HFFc6 (cell line): ENCODE measurements around the gene FAM184B. TPM values are rescaled to one million over a fixed set of nuclear protein-coding genes. Genes with fewer than 3 reads are reported as not detected.

Experiments used
- DNase-seq: peaks from one replicate; pipeline ENCODE4 v3.0.0-alpha.2; 2018
- H3K27ac Mint-ChIP-seq: 2 replicates; pipeline ENCODE4 v1.8.0; 2020; ENCODE audit warnings: mild to moderate bottlenecking, mixed read lengths
- H3K27me3 Mint-ChIP-seq: 2 replicates; pipeline ENCODE4 v1.8.0; 2021; ENCODE audit warnings: mild to moderate bottlenecking, moderate library complexity, mixed read lengths; ENCODE audit not compliant: insufficient read depth
- H3K36me3 Mint-ChIP-seq: 2 replicates; pipeline ENCODE4 v1.8.0; 2021; ENCODE audit warnings: low read depth, mixed read lengths
- H3K4me1 Mint-ChIP-seq: 2 replicates; pipeline ENCODE4 v1.8.0; 2020; ENCODE audit warnings: low read depth, mixed read lengths
- H3K4me3 Mint-ChIP-seq: 2 replicates; pipeline ENCODE4 v1.8.0; 2020; ENCODE audit warnings: mild to moderate bottlenecking, moderate library complexity, mixed read lengths
- H3K9me3 Mint-ChIP-seq: 2 replicates; pipeline ENCODE4 v1.8.0; 2020; ENCODE audit warnings: mild to moderate bottlenecking, mixed read lengths
- total RNA-seq, 6 experiments: library from RNA; stranded (reverse); fragmentation: NEBNext Ultra II Directional; extraction: Animal tissue kit (Norgen Biotek cat#: 25700); gene quantifications; 2 replicates in 1 of 6; 3 replicates in 5 of 6; pipeline ENCODE4 v1.2.3, GENCODE V29; 2021
- TF ChIP-seq, protein P1 (sequence below): fragments of 200-600 bp; sonication (generic); IDR thresholded peaks from 2 replicates; pipeline ENCODE4 v1.5.0; 2021; ENCODE audit warnings: antibody characterized with exemption, mild to moderate bottlenecking

Gene FAM184B
- total RNA-seq, 6 experiments from 2014 or later = 0.02 to 0.05 TPM; not detected in 4

DNA sequence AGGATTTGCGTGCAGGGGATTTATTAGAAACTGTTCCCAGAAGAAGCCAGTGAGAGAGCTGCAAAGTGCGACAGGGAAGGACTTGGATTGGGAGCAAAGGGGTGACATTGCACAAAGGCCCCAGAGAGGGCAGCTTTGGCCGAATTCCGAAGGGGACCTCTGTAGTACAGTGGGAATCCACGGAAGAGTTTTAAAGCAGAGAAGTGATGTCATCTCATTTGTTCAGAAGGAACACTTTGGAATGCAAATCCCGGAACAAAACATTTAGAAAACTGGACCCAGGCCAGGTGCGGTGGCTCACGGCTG lies 71.7 kb downstream of the FAM184B start:
- Mint-ChIP-seq H3K27me3 (peaks cover 28% of the 10 kb centered on the region), H3K27ac (no peak overlapping the region), H3K36me3 (no peaks in the 10 kb centered on the region), H3K4me3 (no peak overlapping the region), H3K4me1 (no peaks in the 10 kb centered on the region), H3K9me3 (no peaks in the 10 kb centered on the region)
- DNase-seq = no peak
- TF ChIP-seq, protein P1, sequence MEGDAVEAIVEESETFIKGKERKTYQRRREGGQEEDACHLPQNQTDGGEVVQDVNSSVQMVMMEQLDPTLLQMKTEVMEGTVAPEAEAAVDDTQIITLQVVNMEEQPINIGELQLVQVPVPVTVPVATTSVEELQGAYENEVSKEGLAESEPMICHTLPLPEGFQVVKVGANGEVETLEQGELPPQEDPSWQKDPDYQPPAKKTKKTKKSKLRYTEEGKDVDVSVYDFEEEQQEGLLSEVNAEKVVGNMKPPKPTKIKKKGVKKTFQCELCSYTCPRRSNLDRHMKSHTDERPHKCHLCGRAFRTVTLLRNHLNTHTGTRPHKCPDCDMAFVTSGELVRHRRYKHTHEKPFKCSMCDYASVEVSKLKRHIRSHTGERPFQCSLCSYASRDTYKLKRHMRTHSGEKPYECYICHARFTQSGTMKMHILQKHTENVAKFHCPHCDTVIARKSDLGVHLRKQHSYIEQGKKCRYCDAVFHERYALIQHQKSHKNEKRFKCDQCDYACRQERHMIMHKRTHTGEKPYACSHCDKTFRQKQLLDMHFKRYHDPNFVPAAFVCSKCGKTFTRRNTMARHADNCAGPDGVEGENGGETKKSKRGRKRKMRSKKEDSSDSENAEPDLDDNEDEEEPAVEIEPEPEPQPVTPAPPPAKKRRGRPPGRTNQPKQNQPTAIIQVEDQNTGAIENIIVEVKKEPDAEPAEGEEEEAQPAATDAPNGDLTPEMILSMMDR = no peak

DNA sequence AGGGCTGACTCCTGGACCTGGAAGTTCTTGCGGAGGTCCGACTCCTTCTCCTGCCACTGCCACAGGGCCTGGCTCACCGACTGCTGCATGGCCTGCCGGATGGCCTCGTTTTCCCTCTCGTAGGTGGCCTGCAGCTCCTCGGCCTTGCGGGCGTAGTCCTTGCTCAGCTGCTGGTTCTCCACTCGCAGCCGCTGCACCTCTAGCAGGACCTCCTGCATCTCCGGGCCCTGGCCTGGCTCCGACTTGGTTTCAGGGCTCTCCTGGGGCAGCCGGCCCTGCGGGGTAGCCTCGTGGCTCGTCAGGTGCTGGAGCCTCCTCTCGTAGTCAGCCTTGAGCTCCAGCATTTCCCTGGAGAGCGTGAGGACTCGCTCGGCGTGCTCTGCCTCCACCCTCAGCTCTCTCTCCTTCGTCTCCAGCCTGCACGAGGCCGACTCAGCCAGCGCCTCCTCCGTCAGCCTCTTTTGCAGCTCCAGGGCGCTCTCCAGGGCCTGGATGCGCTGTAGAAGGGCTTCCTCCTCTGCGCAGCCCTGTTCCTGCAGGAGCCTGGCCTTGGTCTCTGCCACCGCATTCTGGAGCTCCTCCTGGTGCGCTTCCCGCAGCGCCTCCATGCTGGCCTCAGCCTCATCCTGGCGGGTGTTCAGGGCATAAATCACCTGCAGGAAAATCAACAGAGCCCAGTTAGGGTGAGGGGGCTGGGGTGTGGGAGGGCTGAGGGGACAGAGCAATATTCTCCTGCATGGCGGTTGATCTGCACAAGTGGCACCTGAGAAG lies 72.2 kb downstream of the FAM184B start:
- TF ChIP-seq, protein P1 = no peak

DNA sequence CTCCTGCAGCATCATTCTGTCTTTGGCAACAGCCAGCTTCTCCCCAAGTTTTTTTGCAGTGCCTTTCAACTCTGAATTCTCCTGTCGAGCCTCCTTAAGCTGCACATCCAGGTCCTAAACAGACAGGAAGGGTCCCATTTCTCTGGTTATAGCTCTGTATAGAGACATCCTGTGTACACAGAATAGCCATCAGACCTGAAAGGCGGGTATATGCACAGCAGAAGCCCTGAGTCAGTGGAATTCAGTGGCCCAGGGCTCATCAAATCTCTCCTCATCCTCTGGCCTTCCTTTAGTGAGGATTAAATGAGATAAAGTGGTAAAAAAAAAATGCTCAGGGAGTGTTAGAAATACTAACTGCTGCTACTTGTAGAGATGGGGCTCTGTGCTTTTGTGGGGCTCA lies 73.8 kb downstream of the FAM184B start:
- Mint-ChIP-seq H3K27me3 (peaks cover 31% of the 10 kb centered on the region), H3K27ac (no peak overlapping the region), H3K4me1 (no peaks in the 10 kb centered on the region), H3K4me3 (no peak overlapping the region), H3K36me3 (no peaks in the 10 kb centered on the region), H3K9me3 (no peaks in the 10 kb centered on the region)
- no peak for DNase-seq
- TF ChIP-seq, protein P1 = no peak

More for the DNA sequence above, 72.2 kb downstream of the FAM184B start:
- Mint-ChIP-seq H3K4me3 (no peak overlapping the region), H3K27me3 (peaks cover 31% of the 10 kb centered on the region), H3K4me1 (no peaks in the 10 kb centered on the region), H3K36me3 (no peaks in the 10 kb centered on the region), H3K9me3 (no peaks in the 10 kb centered on the region), H3K27ac (no peak overlapping the region)
- DNase-seq = no peak

DNA sequence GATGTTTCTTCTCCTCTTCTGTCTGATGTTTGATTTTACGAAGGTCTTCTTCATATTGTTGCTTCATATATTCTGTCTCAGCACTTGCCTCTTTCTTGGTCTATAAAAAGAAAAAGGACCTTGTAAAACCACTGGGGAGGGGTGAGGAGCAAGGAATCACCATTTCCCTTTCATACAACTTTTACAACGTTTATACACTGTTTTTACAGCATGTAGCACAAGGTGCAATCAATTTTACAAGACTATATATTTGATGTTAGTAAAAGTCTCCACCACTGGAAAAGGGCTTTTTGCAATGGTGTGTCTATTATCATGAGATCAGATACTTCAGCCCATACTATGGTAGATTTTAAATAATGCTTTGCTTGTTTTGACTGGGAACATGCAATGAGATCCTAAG lies 76.3 kb downstream of the FAM184B start:
- Mint-ChIP-seq H3K9me3 (no peaks in the 10 kb centered on the region), H3K36me3 (no peaks in the 10 kb centered on the region), H3K4me1 (no peaks in the 10 kb centered on the region), H3K4me3 (no peak overlapping the region), H3K27me3 (peaks cover 28% of the 10 kb centered on the region; the same call in 1 of the 2 replicates), H3K27ac (no peak overlapping the region)
- no peak for DNase-seq
- TF ChIP-seq, protein P1 = no peak

DNA sequence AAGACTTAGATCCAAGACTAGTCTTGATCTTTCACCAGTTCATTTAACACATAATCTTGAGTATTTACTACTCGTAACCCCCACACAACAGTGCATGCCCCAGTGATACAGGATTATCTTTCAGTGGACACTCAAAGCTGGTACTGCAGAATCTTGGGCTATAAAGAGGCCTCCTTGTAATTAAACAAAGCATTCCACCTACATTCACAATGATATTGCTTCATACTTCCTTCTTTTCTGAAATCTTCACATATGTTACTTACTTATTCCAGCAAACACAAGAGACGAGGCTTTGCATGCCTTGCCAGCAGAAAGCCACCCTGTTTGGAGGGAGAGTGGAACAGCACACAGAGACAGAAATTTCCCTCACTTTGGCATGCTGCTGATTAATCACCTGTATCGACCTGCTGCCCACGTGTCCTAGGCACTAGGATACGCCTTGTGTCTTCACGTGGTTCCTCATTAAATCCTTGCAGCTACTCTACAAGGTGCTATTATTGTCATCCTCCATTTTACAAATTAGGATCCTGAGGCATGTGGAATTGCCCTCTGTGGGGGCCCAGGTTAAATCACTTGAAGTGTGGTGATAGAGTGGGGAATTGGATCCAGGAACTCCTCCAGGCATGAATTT lies 77.3 kb downstream of the FAM184B start:
- H3K36me3 Mint-ChIP-seq = no peaks in the 10 kb centered on the region
- TF ChIP-seq, protein P1 = no peak
- H3K27ac Mint-ChIP-seq = no peak overlapping the region
- H3K27me3 Mint-ChIP-seq = peaks cover 29% of the 10 kb centered on the region; the same call in 1 of the 2 replicates
- no peaks in the 10 kb centered on the region for H3K9me3 Mint-ChIP-seq
- H3K4me1 Mint-ChIP-seq = no peaks in the 10 kb centered on the region
- no peak overlapping the region for H3K4me3 Mint-ChIP-seq
- DNase-seq = no peak
